ENCODE measurements around the gene MEX3C. TPM values are rescaled to one million over a fixed set of nuclear protein-coding genes. Genes with fewer than 3 reads are reported as not detected.

MEX3C gene
- total RNA-seq, 1 experiment from 2014 or later, result 45.0 TPM

DNA sequence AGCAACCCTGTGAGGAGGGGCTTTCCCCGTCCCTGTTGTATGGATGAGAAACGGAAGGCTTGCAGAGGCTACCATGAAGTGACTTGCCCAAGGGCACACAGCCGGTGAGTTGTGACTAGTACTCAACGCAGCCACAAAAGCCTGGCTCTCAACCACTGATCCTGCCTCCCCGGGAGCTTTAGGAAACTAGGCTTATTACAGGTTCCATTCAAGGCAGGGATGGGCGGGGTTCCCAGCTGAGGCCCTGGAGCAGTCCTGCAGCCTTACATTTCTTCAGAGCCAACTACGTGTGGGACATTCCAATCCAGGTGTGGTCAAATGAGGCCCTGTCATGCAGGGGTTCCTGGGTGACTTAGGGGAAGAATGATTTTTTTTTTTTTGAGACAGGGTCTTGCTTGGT lies 59.6 kb downstream of the MEX3C start (continued):
- TF ChIP-seq REST (IDR thresholded peaks at IDR 0.05; ENCODE audit: low read depth) (no peak), RAD21 (IDR thresholded peaks at IDR 0.05; ENCODE audit: low read depth) (no peak), YY1 (IDR thresholded peaks at IDR 0.05; ENCODE audit: extremely low read depth, insufficient replicate concordance, low read depth, low read length) (no peak), TCF7L2 (IDR thresholded peaks at IDR 0.05; ENCODE audit: borderline replicate concordance, extremely low read depth, insufficient read depth, insufficient read length) (no peak), ZBTB33 (IDR thresholded peaks at IDR 0.05; ENCODE audit: extremely low read depth, insufficient replicate concordance, low read length) (no peak)

GRCh38 chr18:51137026-51137729 lies 60.3 kb downstream of the MEX3C start:
- H3K27ac ChIP-seq (ENCODE audit: low read depth, low read length), result no peak overlapping the region
- intact Hi-C loops (cut with micrococcal nuclease), result no loop called here
- CTCF ChIA-PET, result no interaction called here
- no peaks in the 10 kb centered on the region for H3K9me2 ChIP-seq (ENCODE audit: insufficient read depth)
- RAD21 ChIA-PET (ENCODE audit: low non-redundant PET in 1 of 2, low total read pairs in 2 of 2, uncharacterized antibody in 2 of 2, unreplicated experiment in 2 of 2), result no interaction called here
- TF ChIP-seq EZH2phosphoT487 (IDR thresholded peaks at IDR 0.05; ENCODE audit: borderline replicate concordance), result no peak
- no peak for TF ChIP-seq REST (IDR thresholded peaks at IDR 0.05; ENCODE audit: low read depth)
- TF ChIP-seq YY1 (IDR thresholded peaks at IDR 0.05; ENCODE audit: extremely low read depth, insufficient replicate concordance, low read depth, low read length), result no peak
- TF ChIP-seq ZNF274 (IDR thresholded peaks at IDR 0.05; ENCODE audit: low read depth, low read length), result no peak
- no peak for TF ChIP-seq ZFX (IDR thresholded peaks at IDR 0.05)
- no peak for TF ChIP-seq EZH2 (IDR thresholded peaks at IDR 0.05)
- no peak for TF ChIP-seq POLR2A (IDR thresholded peaks at IDR 0.05; ENCODE audit: borderline replicate concordance, extremely low read depth, insufficient read depth, insufficient read length)
- TF ChIP-seq JUND (IDR thresholded peaks at IDR 0.05), result no peak
- TF ChIP-seq RAD21 (IDR thresholded peaks at IDR 0.05; ENCODE audit: low read depth), result no peak
- no TSS peak for BruUV-seq (replicated peaks)
- no peaks in the 10 kb centered on the region for H3K9me3 ChIP-seq (ENCODE audit: control insufficient read depth in 1 of 2, insufficient read depth in 1 of 2, low read depth in 1 of 2, low read length in 2 of 2)
- no peaks in the 10 kb centered on the region for H3K79me2 ChIP-seq (ENCODE audit: insufficient read depth, low read length)
- no peak overlapping the region for H3K9ac ChIP-seq (ENCODE audit: low read length)
- H3K36me3 ChIP-seq (ENCODE audit: control insufficient read depth in 1 of 2, insufficient read depth in 2 of 2, low read length in 2 of 2), result no peaks in the 10 kb centered on the region
- H3K4me2 ChIP-seq (ENCODE audit: low read length), result no peak overlapping the region
- DNase-seq (ENCODE audit: low read depth, low spot score) (no peak), ATAC-seq (no peak)
- POLR2A ChIA-PET, result no interaction called here
- peaks cover 0 to 10% of the 10 kb centered on the region in 2 experiments; a peak in 2 of 4 replicates for H3K4me1 ChIP-seq (ENCODE audit: control insufficient read depth in 1 of 2, insufficient read depth in 2 of 2, low read length in 2 of 2)
- H4K20me1 ChIP-seq (ENCODE audit: insufficient read depth), result no peaks in the 10 kb centered on the region
- no peak overlapping the region for H2AFZ ChIP-seq (ENCODE audit: low read depth, low read length, poor library complexity, severe bottlenecking)
- H3K4me3 ChIP-seq (replicated peaks in 1 of 2; ENCODE audit: low read depth in 1 of 2, low read length in 2 of 2), result no peak overlapping the region
- H3K27me3 ChIP-seq (ENCODE audit: insufficient read depth, low read length), result no peaks in the 10 kb centered on the region
